Loucy (cell line): ENCODE results near the gene ZFYVE28.

Experiments
- CTCF ChIP-seq: fragments of 200-600 bp; sonication (generic); conservative IDR thresholded peaks from 2 replicates; pipeline ENCODE4 v1.5.1; 2014; ENCODE audit warnings: mild to moderate bottlenecking, antibody characterized with exemption, low read length
- EZH2phosphoT487 ChIP-seq: fragments of 200-600 bp; IDR thresholded peaks from 2 replicates; pipeline ENCODE4 v1.6.1; 2018; ENCODE audit warnings: antibody characterized with exemption, mild to moderate bottlenecking, moderate library complexity, borderline replicate concordance

DNA sequence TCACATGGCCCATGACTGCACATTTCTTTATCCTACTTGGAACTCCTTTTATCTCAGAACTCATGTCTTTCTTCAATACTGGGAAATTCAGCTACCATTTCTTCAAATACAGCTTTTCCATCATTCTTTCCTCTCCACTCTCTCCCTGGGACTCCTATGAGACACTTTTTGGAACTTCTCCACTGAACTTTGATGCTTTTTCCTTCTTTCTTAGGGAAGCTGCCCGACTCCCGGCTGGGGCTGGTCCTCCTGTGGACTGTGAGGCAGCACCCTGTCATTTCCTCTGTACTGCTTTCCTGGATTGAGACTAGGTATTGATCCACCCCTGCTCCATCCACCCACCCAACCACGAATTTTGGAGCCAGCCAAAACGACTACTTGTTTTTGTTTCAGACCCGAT lies 40.0 kb downstream of the ZFYVE28 start:
- TF ChIP-seq CTCF (no peak), EZH2phosphoT487 (no peak)
